NOMO-1 (cell line): ENCODE data around the gene ARAP2.

Experiments
- DNase-seq, 2 experiments: peaks; one replicate each; lab custom pipeline; 2025; ENCODE audit not compliant: unreplicated experiment in 2 of 2; lab: John Stamatoyannopoulos, UW

The ARAP2 gene

DNA sequence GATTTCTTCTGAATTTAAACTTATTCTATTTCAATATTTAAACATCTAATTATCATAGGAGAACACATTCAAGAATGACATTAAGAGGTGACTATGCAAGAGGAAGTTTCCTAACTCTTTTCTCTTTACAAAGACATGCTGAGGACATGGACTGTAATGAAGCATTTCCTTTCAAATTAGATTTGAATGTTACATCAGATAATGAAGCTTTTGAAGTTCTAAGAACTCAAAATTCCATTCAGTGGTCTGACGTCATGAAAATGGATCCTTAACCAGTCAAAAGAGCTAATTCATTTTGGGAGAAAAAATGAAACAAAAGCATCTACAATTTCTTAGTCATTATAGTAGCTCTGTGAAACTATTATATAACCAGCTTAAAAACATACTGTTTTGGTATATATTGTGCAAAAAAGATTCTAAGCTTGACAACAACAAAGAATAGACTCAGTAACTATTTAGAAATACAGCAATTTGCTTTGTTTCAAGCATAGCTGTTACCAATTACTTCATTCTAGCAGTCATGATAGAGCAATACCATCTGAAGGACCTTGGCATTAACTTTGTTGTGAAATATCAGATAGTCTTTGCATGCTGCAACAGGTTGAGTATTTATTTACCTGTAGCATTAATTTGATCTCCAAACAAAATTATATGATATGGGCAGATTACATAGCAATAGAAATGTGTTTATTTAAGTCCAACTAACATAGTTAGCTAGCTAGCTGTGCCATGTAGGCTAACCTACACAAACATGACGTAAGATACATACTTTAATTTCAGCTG is 23.4 kb upstream of the ARAP2 start:
- DNase-seq: peak in 1 of 2 experiments; percentile 70

DNA sequence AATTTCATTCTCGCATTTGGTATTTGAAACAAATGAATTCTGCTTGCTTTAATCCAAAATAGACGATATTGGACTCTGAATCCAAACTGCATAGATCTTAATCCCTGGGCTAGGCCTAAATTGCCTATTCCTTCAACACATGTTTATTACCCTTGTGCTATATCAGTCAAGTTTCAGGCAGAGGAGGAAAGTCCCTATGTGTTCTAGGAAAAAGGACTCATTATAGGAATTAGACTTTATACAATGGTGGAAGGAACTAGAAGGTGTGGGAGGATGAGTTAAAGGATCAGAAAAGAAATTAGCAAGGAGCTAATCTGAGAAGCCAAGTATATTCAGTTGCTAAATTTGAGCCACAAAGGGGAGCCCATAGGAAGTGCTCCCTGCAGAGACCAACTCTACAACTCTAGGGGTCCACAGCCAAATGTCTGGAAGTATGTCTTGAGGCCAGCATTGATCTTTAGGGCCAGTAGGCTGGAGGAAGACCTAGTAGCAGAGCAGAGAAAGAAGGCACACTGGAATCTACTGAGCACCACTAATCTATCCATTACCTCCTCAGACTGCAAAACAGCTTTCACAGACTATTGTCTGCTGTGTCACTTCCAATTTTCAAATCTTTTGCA is 20.0 kb upstream of the ARAP2 start:
- no peak for DNase-seq

DNA sequence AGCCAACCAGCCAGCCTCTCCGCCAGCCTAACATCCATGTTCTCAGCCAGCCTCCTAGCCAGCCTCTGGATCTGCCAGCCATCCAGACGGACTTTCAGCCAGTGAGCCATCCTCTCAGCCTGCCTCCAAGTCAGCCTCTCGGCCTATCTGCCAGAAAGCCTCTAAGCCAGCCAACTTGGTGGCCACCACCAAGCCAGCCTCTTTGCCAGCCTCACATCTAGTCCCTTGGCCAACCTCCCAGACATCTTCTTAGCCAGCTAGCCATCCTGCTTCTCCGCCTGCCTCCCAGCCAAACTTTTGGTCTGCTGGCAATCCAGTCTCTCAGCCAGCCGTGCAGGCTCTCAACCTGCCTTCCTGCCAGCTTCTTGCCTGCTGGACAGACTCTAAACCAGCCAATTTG is 16.4 kb upstream of the ARAP2 start:
- DNase-seq: no peak

DNA sequence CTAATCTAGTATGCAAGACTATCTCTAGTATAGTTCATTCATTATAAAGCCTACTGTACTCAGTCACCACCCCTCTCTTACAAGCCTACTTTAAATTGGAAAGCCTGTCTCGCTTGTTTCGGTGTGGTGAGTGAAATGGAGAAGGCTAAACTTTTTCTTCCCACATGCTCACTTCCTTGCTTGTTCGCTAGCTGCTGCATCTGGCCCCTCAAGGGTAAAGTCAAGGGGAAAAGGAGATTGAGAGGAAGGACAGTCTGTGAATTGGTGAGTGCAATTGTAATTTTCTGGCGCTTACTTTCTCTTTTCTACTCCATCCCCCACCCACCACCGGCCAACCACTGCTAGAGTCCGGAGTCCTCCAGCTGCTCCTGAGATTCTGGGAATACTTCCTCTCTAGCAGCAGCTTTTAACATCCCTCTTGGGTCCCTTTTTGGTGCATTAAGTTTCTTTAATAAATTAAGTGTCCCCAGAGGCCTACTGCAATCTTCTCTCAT is 12.1 kb upstream of the ARAP2 start:
- peak; percentile 10 to 38 for DNase-seq

DNA sequence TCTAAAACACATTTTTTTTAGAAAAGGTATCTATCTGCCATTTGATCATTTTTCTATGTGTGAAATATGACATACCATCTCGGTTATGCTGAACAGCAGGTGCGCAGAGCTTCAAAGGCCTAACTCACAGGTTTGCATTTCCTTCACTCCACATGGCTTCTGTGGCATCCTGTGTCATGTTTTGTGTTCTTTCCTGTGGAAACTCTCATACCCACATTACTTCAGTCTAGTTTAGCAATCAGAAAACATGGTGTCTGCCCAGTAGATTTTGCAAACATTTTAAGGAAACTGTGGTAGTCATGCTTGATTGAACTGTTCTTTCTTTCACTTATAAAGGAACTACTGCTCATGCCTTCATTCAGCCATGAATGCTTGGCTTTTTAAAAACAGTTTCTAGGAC is 11.3 kb upstream of the ARAP2 start:
- DNase-seq: peak; percentile 41 to 91

DNA sequence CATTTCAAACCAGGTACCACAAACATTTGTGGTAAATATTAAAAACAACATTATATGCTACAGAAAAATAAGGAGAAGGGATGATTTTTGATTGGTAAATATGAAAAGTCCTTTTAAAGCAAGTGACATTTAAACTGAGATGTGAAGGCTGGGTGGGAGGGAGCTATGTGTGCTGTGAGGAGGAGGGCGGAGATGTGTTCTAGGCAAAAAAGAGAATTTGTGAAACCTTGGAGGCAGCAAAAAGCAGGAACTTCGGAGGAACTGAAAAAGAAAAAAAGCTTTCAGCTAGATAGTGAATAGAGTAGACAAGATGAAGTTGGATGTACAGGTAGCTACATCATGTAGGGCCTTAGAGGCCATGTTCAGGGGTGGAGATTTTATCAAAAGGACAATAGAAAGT is 10.1 kb upstream of the ARAP2 start:
- no peak for DNase-seq

DNA sequence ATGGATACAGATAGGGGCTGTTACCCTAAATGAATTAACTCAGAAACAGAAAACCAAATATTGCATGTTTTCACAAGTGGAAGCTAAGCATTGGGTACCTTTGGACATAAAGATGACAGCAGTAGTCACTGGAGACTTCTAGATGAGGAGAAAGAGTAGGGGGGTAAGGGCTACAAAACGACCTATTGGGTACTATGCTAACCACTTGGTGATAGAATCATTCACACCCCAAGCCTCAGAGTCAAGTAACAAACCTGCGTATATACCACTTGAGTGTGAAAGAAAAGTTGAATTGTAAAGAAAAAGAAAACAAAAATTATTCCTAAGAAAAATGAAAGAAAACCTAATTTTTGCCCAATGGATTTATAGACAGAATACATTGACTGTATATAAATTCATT is 7.7 kb upstream of the ARAP2 start:
- DNase-seq: no peak

DNA sequence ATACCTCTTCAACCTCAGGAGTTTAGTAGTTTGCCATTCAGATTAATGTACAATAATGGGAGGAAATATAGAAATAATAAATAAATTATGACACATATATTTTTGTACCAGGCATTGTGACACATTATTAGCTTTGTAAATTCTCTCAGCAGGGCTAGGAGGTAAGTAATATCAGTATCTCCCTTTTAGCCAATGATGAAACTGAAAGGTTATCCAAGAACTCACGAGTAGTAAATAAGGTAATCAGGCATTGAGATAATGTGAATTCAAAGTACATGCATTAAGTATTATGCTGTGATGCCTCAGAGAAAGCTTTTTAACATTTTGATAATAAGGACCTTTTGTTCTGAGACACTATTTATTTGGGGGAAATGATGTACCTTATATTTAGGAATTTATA is 5.3 kb upstream of the ARAP2 start:
- no peak for DNase-seq

DNA sequence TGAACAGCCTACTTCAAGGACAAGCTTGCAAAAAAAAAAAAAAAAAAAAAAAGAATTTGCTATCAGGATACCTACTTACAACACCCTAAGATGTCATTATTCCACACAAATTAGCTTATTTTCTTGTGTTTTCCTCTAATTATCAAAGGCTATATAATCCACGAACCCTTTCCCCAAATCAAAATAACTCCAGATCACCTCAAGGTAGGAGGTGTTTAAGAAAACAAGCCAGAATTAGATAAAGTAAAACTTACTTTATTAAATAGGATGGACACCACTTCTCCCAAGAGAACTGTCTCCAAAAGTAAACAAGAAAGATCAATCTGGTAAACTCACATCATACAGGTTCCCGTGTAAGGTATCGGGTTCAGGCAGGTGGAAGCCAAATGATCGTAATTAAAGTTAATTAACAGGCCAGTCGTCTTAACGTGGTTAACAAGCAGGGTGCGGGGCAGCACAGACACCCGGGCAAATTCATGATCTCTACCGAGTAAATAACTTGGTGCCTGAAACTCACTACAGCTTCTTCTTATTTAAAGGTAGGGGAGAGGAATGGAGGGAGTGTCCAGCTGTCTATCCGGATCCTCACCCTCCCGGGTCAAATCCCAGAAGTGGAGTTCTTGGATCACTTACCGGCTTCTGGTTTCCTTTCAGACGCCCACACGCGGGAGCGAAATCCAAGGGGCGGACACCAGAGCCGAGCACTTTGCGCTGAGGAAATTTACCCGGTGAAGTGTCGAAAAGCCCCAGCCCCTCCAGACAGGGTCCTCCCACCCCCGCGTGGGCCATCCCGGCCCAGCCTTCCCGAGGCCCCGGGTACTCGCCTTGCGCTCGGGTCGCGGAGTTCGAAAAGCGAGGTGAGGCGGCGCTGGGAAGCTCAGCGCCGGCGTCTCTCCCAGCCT is 708 bp downstream of the ARAP2 start:
- peak in 1 of 2 experiments; percentile 3 for DNase-seq

DNA sequence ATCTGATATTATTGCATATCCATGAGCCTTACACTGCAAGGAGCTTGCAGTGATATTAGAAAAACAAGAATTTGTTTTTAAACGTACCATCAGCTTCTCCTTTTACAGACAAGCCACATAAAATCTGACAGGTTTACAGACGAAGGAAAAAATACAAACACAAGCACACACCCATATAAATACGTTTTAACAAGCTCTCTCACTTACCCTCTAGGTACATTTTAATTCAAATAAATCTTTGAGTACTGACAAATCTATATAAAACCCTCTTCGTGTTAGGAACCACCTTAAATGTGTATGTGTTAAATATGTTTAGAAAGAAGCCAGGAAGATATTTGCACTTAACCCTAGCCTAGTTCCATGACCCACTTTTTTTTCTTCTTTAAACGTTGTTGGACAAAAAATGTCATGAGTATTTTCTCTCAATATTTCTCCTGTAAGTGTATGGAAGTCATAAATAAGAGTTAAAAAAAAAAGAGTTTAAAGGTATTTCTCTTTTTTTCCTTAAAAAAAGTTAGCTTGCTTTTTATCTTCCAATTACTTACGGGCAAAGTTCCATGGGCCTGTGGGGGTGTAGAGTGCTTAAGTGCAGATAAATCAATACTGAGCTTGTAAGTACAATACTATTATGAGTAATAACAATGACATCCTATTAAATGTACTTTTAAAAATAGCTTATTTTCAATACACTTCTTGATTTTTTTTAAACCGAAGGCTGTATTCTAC is 1.5 kb downstream of the ARAP2 start:
- DNase-seq: no peak

DNA sequence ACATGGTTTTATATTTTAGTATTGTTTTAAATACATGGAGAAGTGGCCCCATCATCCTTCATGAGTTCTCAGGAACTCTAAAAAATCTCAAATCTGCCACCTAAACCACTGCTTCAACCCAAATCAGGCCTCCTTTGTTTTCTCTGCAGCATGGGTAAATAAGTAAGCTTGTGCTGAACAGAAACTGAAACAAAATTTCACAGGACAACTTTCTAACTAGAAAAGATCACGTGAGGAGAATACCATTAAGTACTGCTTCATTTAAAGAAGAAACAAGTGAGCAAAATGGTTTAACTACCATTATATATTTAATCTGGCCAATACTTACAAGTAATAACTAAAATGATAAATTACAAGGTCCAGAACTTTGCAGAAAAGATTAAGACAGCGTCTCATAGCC is 2.5 kb downstream of the ARAP2 start:
- no peak for DNase-seq

DNA sequence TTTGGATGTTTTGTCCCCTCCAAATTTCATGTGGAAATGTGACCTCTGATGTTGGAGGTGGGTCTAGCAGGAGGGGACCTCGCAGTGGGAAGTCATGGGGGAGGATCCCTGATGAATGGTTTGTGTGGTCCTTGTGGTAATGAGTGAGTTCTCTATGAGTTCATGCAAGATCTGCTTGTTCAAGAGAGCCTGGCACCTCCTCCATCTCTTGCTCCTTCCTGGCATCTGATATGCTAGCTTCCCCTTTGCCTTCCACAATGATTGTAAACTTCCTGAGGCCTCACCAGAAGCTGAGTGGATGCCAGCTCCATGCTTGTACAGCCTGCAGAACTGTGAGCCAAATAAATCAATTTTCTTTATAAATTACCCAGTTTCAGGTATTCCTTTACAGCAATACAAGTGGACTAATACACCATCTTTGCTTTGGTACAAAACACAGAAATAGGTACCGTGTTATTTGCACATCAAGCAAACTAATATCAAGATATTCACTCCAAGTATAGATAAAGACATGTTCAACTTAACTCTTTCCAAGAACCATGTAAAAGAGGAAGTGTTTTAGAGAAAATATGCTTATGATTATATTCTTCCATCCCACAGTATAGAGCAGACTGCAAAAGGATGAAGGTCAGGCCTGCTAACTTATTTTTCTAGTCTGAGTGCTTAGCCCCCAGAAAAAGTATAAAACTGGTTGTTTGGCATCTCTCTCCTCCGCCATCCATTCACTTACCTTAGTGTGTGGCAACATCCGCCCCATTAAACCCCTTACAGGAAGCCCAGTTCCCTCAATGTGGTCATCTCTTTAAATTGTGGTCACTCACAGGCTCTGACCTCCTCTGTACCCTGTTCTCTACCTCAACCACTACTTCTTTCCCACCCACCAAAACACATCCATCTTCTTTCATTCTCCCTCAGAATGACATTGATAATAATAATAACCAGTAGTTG is 6.7 kb downstream of the ARAP2 start:
- DNase-seq: peak; percentile 25 to 37

DNA sequence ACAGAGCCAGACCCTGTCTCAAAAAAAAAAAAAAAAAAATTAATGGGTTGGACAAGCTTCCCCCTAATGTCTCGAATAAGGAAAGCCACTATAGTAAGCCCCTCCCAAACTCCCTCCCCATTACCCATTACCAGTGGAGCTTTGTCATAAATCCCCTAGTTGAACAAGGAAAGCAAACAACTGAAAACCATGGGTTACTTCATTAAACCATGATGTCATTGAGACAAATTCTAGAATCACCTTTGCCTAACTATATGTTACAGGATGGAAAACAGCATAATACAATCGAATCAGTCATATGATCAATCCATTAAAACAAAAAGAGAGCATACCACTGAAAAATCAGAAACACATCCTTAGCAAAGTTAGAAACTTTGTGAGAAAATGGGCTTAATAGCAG is 8.2 kb downstream of the ARAP2 start:
- DNase-seq: no peak

DNA sequence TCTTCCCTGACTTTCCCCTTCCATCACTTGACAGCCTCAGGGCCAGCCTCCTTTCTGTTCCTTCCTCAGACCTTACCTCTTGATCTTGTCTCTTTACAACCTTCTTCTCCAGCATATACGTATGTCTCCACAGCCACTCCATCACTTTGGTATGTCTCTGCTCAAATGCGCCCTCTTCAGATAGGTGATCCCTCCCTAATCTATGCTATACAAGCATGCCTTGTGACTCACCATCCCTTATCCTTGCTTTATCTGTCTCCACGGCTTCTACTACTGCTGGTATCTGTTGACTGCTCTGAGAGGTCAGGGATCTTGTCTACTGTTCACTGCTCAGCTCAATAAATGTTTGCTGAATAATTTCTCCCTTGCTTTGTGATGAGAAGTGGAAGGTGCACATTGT is 9.0 kb downstream of the ARAP2 start:
- no peak for DNase-seq

DNA sequence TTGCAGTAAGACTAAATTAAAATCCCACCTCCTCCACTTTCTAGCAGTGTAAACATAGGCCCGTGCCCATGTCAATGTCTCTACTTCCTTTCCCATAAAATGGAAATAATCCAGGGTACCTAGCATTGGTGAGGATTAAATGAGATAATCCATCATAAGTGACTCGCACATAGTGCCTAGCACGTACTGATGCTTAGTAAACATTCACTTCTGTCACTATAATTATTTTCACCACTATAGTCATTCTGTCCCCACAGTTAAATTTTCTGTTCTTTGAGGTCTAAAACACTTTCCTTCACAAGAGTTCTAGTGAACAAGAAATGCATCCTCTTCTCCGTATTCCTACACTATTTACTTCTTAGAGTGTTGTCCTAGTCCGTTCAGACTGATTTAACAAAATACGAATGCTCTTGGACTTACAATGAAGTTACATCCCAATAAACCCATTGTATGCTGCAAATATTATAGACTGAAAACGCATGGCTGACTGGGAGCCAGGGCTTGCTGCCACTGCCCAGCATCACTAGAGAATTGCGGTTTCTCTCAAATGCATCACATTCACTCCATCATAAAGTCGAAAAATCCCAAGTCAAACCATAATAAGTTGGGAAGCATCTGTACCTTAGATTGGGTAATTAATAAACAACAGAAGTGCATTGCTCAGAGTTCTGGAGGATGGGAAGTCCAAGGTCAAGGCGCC is 10.6 kb downstream of the ARAP2 start:
- DNase-seq: no peak

DNA sequence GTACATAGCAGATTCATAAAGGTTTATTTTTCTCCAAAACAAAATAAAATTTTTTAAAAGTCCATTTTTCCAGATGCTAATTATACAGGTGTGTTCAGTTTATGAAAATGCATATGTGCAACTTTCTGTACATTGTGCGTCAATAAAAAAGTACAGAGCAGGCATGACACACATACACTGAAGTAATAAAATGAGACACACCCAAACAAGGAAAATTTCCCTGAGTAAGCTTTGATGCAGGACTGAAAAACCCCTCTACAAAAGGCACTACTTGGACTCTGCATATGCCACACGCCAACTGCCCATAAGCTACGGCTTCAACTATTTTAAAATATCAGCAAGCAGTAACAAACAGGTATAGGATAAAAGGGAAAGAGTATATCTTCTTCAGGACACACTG is 13.8 kb downstream of the ARAP2 start:
- no peak for DNase-seq

DNA sequence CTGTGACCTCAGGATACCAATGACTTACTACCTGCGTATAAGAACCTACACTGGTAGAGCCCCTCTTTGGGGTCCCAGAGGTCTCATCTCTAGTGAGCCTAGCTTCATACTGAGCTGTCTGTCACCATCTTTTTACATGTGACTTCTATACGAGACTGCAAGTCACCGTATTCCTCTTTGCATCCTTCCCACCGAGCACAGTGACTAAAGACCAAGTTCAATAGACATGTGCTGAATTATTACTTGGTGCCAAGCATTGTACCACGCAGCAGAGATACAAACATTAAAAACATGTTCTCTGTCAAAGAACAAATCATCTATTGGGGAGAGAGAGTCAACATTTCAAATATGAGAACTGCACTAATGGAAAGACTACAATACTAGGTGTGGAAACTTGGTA is 16.4 kb downstream of the ARAP2 start:
- no peak for DNase-seq

DNA sequence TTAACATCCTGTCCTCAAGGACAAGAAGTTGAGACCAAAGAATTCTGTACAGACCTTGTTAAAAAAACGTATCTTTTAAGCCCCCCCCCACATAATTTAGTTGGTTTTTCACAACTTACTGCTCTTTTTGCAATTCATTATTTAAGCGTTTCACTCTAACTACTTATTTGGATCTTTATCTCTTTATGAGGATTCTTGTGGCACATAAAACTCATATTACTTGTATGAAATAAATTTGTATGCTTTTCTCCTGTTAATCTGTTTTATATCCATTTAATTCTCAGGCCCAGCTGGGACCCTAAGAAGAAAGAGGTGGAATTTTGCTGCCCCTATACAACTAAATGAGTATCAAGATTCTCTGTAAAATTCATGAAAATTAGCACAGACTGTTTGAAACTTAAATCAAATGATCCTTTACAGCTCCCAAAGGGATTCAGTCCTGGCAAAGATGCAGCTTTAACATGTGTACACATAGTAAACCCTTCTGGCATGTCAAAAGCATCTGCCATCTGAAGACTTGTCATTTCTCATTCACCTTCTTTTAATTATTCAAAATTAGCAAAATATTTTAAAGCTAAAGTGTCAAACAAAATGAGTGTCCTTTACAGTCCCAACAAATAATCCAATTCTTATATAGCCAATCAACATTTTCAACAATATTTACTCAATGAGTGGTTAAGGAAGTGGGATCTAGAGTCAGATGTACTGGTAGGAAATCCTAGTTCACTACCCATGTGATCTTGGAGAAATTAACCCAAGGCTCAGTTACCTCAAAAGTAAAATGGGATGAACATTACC is 17.7 kb downstream of the ARAP2 start:
- DNase-seq: no peak
